Common myeloid progenitor, CD34-positive (primary cell): ENCODE data around the gene ATXN7.

Experiments
- CTCF ChIA-PET: fragments of 350-600 bp; sonication (Branson Sonifier 250); formaldehyde crosslinking; loops from one replicate; lab custom pipeline; 2021; ENCODE audit warnings: antibody characterized with exemption; lab: Charles Lee
- POLR2A ChIA-PET: fragments of 350-600 bp; sonication (Branson Sonifier 250); formaldehyde crosslinking; loops from one replicate; lab custom pipeline; 2021; ENCODE audit warnings: antibody characterized with exemption; lab: Charles Lee
- DNase-seq, 3 donors: peaks; one replicate each; pipeline versions ENCODE4 v3.0.0 to v3.0.0-alpha.2; 2013
- H3K27ac ChIP-seq, 2 experiments: 1 replicate in 1 of 2; 2 replicates in 1 of 2; pipeline ENCODE4 v1.7.0; 2013; ENCODE audit warnings: inconsistent platforms in 2 of 2, low read length in 2 of 2, mild to moderate bottlenecking in 2 of 2, low read depth in 1 of 2, moderate library complexity in 1 of 2; ENCODE audit not compliant: severe bottlenecking in 2 of 2, insufficient read depth in 1 of 2, poor library complexity in 1 of 2
- H3K27me3 ChIP-seq, 5 experiments: replicated peaks in 2 of 5; 1 replicate in 3 of 5; 2 replicates in 2 of 5; pipeline versions ENCODE4 v1.6.1 to v1.7.0; 2013; ENCODE audit warnings: low read length in 4 of 5, mild to moderate bottlenecking in 2 of 5, moderate library complexity in 2 of 5, inconsistent platforms in 1 of 5; ENCODE audit not compliant: insufficient read depth in 5 of 5, control insufficient read depth in 4 of 5
- H3K36me3 ChIP-seq, 4 experiments: 1 replicate in 2 of 4; 2 replicates in 2 of 4; pipeline versions ENCODE4 v1.6.1 to v1.7.0; 2013; ENCODE audit warnings: low read length in 3 of 4, control low read depth in 1 of 4, mild to moderate bottlenecking in 1 of 4; ENCODE audit not compliant: control insufficient read depth in 4 of 4, insufficient read depth in 4 of 4
- H3K4me1 ChIP-seq, 4 experiments: 1 replicate in 3 of 4; 2 replicates in 1 of 4; pipeline versions ENCODE4 v1.6.1 to v1.7.1; 2013; ENCODE audit warnings: low read length in 3 of 4, mild to moderate bottlenecking in 3 of 4, control low read depth in 1 of 4, inconsistent platforms in 1 of 4, moderate library complexity in 1 of 4; ENCODE audit not compliant: control insufficient read depth in 4 of 4, insufficient read depth in 4 of 4; ENCODE audit errors: control extremely low read depth in 1 of 4
- H3K4me3 ChIP-seq, 7 experiments: 1 replicate in 4 of 7; 2 replicates in 3 of 7; pipeline versions ENCODE4 v1.5.1 to v1.7.0; 2013; ENCODE audit warnings: mild to moderate bottlenecking in 7 of 7, low read length in 6 of 7, moderate library complexity in 6 of 7, inconsistent platforms in 2 of 7, low read depth in 2 of 7, control low read depth in 1 of 7; ENCODE audit not compliant: insufficient read depth in 4 of 7, control insufficient read depth in 1 of 7; ENCODE audit errors: extremely low read depth in 1 of 7
- H3K9me3 ChIP-seq, 5 experiments: 1 replicate in 4 of 5; 2 replicates in 1 of 5; pipeline versions ENCODE4 v1.6.1 to v1.7.1; 2013; ENCODE audit warnings: low read length in 4 of 5, mild to moderate bottlenecking in 2 of 5, inconsistent platforms in 1 of 5, low read depth in 1 of 5, moderate library complexity in 1 of 5; ENCODE audit not compliant: control insufficient read depth in 4 of 5, insufficient read depth in 2 of 5; ENCODE audit errors: control extremely low read depth in 1 of 5
- WGBS: methylation state at CpG from one replicate; pipeline ENCODE4 v1.1.5; 2013; ENCODE audit not compliant: insufficient coverage; 5-methylcytosine and 5-hydroxymethylcytosine counted together

ATXN7 gene

DNA sequence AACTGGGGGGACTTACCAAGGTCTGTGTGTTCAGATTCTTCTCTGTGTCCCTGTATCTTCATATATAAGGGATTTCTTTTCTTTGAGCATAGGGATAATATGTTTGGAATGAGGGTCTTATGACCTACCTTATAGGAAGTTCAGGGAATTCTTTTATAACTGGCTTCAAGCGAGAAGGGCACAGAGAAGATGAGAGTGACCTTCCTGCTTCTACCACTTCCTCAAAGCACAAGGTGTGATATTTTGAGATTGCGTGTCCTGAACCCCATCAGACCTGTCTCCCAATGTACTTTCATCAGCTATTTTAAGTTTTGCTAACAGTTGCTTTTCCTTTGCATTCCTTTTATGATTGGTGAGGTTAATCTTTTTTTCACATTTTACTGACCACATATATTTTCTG lies 162.7 kb downstream of the ATXN7 start:
- no peak overlapping the region for H3K27ac ChIP-seq
- POLR2A ChIA-PET, result no interaction called here
- H3K9me3 ChIP-seq, result no peaks in the 10 kb centered on the region
- H3K36me3 ChIP-seq, result peaks cover 0 to 2% (median under 1%) of the 10 kb centered on the region in 4 experiments
- H3K27me3 ChIP-seq, result peaks cover 10 to 25% (median 16%) of the 10 kb centered on the region in 5 experiments
- CTCF ChIA-PET, result interaction anchor here (1.1 to 1.4 kb wide), 3 partner anchors 372 to 458 kb away, joined by 4 to 5 read pairs (median 5); no protein-coding TSS in a partner anchor
- H3K4me1 ChIP-seq, result peaks cover 8 to 23% (median 15%) of the 10 kb centered on the region in 4 experiments
- 60% methylated on average over 1 of the region's 2 CpGs for WGBS
- H3K4me3 ChIP-seq, result no peak overlapping the region
- no peak for DNase-seq

DNA sequence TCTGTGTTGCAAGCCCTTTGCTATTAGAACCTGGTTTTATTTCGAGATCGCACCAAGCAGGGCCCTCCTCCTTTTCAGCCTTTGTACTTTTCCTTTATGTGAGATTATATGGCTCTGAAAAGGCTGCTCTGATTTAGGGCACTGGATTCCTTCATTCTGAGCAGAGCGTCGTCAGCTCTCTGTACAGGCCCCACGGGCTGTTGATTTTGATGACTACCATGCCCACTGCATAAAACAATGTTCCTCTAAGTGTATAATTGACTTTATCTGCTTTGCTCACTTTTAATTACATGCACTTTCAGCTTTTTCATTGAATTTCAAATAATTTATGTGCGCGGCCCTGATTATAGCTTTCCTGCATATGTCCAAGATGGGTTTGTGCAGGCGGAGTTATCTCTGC lies 164.0 kb downstream of the ATXN7 start:
- Histone ChIP-seq H3K27ac (no peak overlapping the region), H3K9me3 (no peaks in the 10 kb centered on the region), H3K27me3 (peaks cover 10 to 32% (median 16%) of the 10 kb centered on the region in 5 experiments), H3K4me3 (no peak overlapping the region), H3K4me1 (peaks cover 0 to 11% (median 4%) of the 10 kb centered on the region in 4 experiments), H3K36me3 (no peaks in the 10 kb centered on the region)
- DNase-seq, result no peak
- ChIA-PET POLR2A (no interaction called here), CTCF (interaction anchor here (1.1 to 1.4 kb wide), 5 partner anchors 66 to 457 kb away, joined by 3 to 5 read pairs (median 4); no protein-coding TSS in a partner anchor)
- 90% methylated on average over 3 of the region's 8 CpGs for WGBS

DNA sequence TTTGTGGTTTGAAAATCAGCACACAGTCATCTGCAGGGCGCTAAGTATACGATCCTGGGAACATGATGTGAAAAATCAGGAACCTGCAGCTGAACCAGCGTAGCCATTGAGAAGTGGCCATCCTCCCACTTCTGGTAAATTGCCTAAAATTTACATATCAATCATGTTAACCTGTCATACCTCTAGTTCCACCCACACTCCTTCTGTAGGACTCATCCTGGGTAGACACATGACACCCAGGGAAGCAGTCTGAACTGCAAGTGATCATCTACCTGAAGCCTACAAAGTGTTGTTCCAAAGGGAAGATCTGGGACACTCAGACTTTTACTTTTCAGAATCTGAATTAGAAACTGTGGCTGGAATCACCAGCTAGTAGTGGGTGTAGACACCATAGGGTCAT lies 165.1 kb downstream of the ATXN7 start:
- Histone ChIP-seq H3K27me3 (peaks cover 10 to 32% (median 19%) of the 10 kb centered on the region in 5 experiments), H3K4me1 (peaks cover 0 to 6% (median 3%) of the 10 kb centered on the region in 4 experiments), H3K9me3 (no peaks in the 10 kb centered on the region), H3K36me3 (no peaks in the 10 kb centered on the region), H3K4me3 (no peak overlapping the region), H3K27ac (no peak overlapping the region)
- DNase-seq, result peak in 1 of 3 donors; percentile 11
- 10% methylated on average over 3 of the region's 3 CpGs for WGBS
- ChIA-PET CTCF (interaction anchor here (1.2 to 3.6 kb wide), 2 partner anchors 436 to 456 kb away, joined by 3 to 43 read pairs; no protein-coding TSS in a partner anchor), POLR2A (no interaction called here)

DNA sequence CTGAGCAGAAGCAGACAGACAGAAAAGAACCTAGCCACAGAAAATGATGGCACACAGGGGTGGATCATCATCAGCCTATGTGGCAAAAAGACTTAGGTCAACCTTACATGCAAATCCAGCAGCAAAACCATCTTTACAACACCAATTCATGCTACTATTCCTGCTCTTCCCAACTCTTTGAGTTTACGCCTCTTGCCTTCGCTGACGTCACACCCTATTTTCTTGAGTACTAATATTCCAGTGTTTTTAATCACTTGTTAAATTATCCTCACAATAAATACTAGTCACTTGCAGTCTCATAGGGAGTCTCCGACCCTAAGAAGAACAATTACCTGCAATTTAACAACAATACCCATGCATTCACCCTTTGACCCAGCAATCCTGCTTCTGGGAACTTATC lies 165.6 kb downstream of the ATXN7 start:
- peaks cover 0 to 2% (median 0%) of the 10 kb centered on the region in 5 experiments for H3K9me3 ChIP-seq
- ChIA-PET CTCF (interaction anchor here (1.0 to 3.6 kb wide), 5 partner anchors 11 to 455 kb away, joined by 3 to 43 read pairs (median 4); no protein-coding TSS in a partner anchor), POLR2A (no interaction called here)
- WGBS, result 95% methylated on average over 4 of the region's 4 CpGs
- H3K27ac ChIP-seq, result no peak overlapping the region
- H3K36me3 ChIP-seq, result no peaks in the 10 kb centered on the region
- no peak for DNase-seq
- H3K4me3 ChIP-seq, result no peak overlapping the region
- peaks cover 10 to 32% (median 21%) of the 10 kb centered on the region in 5 experiments for H3K27me3 ChIP-seq
- H3K4me1 ChIP-seq, result peaks cover 0 to 4% (median 3%) of the 10 kb centered on the region in 4 experiments

DNA sequence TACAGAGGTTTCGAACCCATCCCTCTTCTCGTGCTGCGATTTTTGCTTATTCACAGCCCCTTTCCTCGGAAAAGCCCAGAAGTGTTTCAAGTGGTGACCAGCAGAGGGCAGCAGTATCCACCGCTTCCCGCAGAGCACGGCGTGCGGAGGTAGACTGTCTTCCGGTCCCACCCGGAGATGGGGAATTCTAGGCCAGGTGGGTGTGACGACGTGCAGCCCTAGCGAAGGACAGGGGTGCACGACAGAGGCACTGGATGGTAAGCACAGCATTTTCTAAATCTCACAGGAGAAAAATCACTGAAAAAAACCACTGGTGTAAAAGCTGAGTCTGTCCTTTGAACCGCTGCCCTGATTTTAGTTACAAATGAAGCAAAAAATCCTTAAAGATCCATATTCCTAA lies 167.1 kb downstream of the ATXN7 start:
- ChIA-PET POLR2A (no interaction called here), CTCF (interaction anchor here (0.6 to 3.6 kb wide), 12 partner anchors 13 to 454 kb away, joined by 3 to 43 read pairs (median 4); no protein-coding TSS in a partner anchor)
- no peaks in the 10 kb centered on the region for H3K36me3 ChIP-seq
- peaks cover 0 to 4% (median 3%) of the 10 kb centered on the region in 4 experiments for H3K4me1 ChIP-seq
- peaks cover 0 to 2% (median 0%) of the 10 kb centered on the region in 5 experiments for H3K9me3 ChIP-seq
- peak overlapping the region in 6 of 7 experiments; percentile 13 to 68 (median 40) for H3K4me3 ChIP-seq
- peaks cover 10 to 37% (median 21%) of the 10 kb centered on the region in 5 experiments for H3K27me3 ChIP-seq
- WGBS, result 3% methylated on average over 15 of the region's 16 CpGs
- DNase-seq, result peak; percentile 69 to 74 (median 69)
- H3K27ac ChIP-seq, result no peak overlapping the region

DNA sequence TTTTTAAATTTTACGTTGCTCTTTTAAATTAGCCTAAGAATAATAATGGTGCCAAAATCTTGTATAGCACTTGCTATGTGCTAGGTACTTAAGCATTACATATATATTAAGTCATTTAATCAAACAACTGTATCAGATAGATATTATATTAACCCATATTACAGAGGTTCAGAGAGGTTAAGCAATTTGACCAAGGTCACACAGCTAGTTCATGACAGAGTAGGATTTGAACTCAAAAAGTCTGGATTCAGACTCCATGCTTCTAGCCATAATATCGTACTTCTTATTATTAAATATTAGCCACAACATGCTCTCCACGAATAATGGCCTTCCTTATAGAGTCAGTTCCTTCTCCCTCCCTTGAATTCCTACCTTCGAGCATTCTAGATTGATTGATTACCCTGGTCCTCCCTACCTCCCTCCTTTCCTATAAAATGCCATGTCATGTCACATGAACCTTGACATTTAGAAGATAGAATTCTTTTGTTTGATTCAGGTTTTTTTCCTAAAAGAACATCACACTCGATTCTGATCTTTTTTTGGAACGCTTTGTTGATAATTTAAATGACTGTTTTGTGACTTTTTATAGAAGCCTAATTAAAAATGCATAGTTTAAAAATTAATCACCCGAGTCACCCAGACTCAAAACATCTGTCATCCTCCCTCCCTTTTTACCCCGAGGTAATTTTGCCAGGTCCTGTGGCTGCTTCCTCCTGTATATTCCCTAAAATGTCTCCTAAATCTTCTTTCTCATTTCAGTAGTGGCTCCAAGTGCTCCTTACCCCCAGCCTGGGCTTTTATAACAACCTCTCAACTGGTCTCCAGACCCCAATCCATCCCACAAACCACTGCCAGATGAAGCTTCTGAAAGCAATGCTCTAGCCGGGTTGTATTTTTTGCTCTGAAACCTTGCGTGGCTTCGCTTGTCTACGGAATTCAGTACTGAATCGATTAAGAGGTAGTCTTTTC lies 168.2 kb downstream of the ATXN7 start:
- 75% methylated on average over 6 of the region's 13 CpGs for WGBS
- Histone ChIP-seq H3K9me3 (peaks cover 0 to 2% (median 0%) of the 10 kb centered on the region in 5 experiments), H3K36me3 (no peaks in the 10 kb centered on the region), H3K4me1 (peaks cover 0 to 4% (median 3%) of the 10 kb centered on the region in 4 experiments), H3K27ac (no peak overlapping the region), H3K4me3 (no peak overlapping the region), H3K27me3 (peaks cover 10 to 39% (median 26%) of the 10 kb centered on the region in 5 experiments)
- ChIA-PET CTCF (interaction anchor here (0.7 to 3.6 kb wide), 7 partner anchors 18 to 453 kb away, joined by 3 to 43 read pairs (median 8); no protein-coding TSS in a partner anchor), POLR2A (interaction anchor here (0.6 kb wide), 1 partner anchor 31 kb away, joined by 4 read pairs; no protein-coding TSS in a partner anchor)
- DNase-seq, result no peak
